CD4-positive, alpha-beta T cell (primary cell): ENCODE measurements around the gene TP53TG3. TPM values are rescaled to one million over a fixed set of nuclear protein-coding genes. Genes with fewer than 3 reads are reported as not detected.
"Not testable (repeated sequence)": the region's sequence is repeated elsewhere in the genome, so short reads cannot be mapped to it uniquely, and the experiment has no call there.

Source experiments
- ATAC-seq: fragments of 200-7000 bp; cut with Tn5 transposase; one replicate; pipeline ENCODE4 v1.10.0; 2022; ENCODE audit warnings: mild to moderate bottlenecking; ENCODE audit not compliant: poor library complexity
- CTCF ChIA-PET: fragments of 350-600 bp; sonication (Branson Sonifier 250); formaldehyde crosslinking; loops from one replicate; lab custom pipeline; 2021; ENCODE audit warnings: antibody characterized with exemption, inconsistent platforms; lab: Charles Lee
- POLR2A ChIA-PET: fragments of 350-600 bp; sonication (Branson Sonifier 250); formaldehyde crosslinking; loops from one replicate; lab custom pipeline; 2021; ENCODE audit warnings: antibody characterized with exemption, inconsistent platforms; lab: Charles Lee
- DNase-seq, 14 experiments: peaks; one replicate each; pipeline ENCODE4 v3.0.0-alpha.2; 2013 to 2020; ENCODE audit warnings: mixed read lengths in 2 of 14
- H3K27ac ChIP-seq, 2 donors: one replicate each; pipeline versions ENCODE4 v1.5.1 to v1.7.0; 2013; ENCODE audit warnings: low read length in 2 of 2, low read depth in 1 of 2, mild to moderate bottlenecking in 1 of 2
- H3K27me3 ChIP-seq, 2 experiments: 1 replicate in 1 of 2; 2 replicates in 1 of 2; pipeline versions ENCODE4 v1.6.1 to v1.7.0; 2013; ENCODE audit warnings: low read length in 2 of 2, control low read depth in 1 of 2, mild to moderate bottlenecking in 1 of 2, moderate library complexity in 1 of 2; ENCODE audit not compliant: insufficient read depth in 2 of 2, control insufficient read depth in 1 of 2
- H3K36me3 ChIP-seq: one replicate; pipeline ENCODE4 v1.6.1; 2013; ENCODE audit warnings: low read length, control low read depth; ENCODE audit not compliant: insufficient read depth
- H3K4me1 ChIP-seq: one replicate; pipeline ENCODE4 v1.6.1; 2013; ENCODE audit warnings: low read length, control low read depth; ENCODE audit not compliant: insufficient read depth
- H3K4me3 ChIP-seq: one replicate; pipeline ENCODE4 v1.5.1; 2013; ENCODE audit warnings: mild to moderate bottlenecking, low read length, moderate library complexity
- H3K9me3 ChIP-seq, 2 experiments: 1 replicate in 1 of 2; 2 replicates in 1 of 2; pipeline versions ENCODE4 v1.6.1 to v1.7.0; 2013; ENCODE audit warnings: low read length in 2 of 2, mild to moderate bottlenecking in 2 of 2, control low read depth in 1 of 2, moderate library complexity in 1 of 2; ENCODE audit not compliant: control insufficient read depth in 1 of 2, insufficient read depth in 1 of 2
- H3K27ac Mint-ChIP-seq: one replicate; pipeline ENCODE4 v1.8.0; 2020; ENCODE audit warnings: mixed read lengths
- H3K27me3 Mint-ChIP-seq: one replicate; pipeline ENCODE4 v1.8.0; 2021; ENCODE audit warnings: mixed read lengths
- H3K36me3 Mint-ChIP-seq: one replicate; pipeline ENCODE4 v1.8.0; 2021; ENCODE audit warnings: low read depth, mixed read lengths
- H3K4me1 Mint-ChIP-seq: one replicate; pipeline ENCODE4 v1.8.0; 2021; ENCODE audit warnings: low read depth, mixed read lengths
- H3K4me3 Mint-ChIP-seq: one replicate; pipeline ENCODE4 v1.8.0; 2020; ENCODE audit warnings: mild to moderate bottlenecking, mixed read lengths
- H3K9me3 Mint-ChIP-seq: one replicate; pipeline ENCODE4 v1.8.0; 2020; ENCODE audit warnings: mixed read lengths
- intact Hi-C, 2 experiments: fragments of 100-400 bp; cut with DNase I in 1 of 2; cut with micrococcal nuclease in 1 of 2; formaldehyde crosslinking; loops; one replicate each; pipeline versions ENCODE4 v1.15.1 to v1.9.0; 2023 to 2025; cut with DNase I, micrococcal nuclease
- total RNA-seq, 174 experiments: library from RNA in 2 of 174; stranded (reverse) in 2 of 174; gene quantifications; one replicate each; pipeline ENCODE4 v1.2.3 and lab custom pipeline; 2021 to 2026

Gene TP53TG3
- total RNA-seq, 2 experiments from 2014 or later: not detected

- H3K36me3 Mint-ChIP-seq, H3K4me1 ChIP-seq, H3K9me3 ChIP-seq, CTCF ChIA-PET, intact Hi-C loops, H3K4me3 ChIP-seq, H3K27me3 ChIP-seq, H3K4me1 Mint-ChIP-seq, POLR2A ChIA-PET, DNase-seq, H3K36me3 ChIP-seq, ATAC-seq, H3K27me3 Mint-ChIP-seq, H3K9me3 Mint-ChIP-seq, H3K27ac Mint-ChIP-seq, H3K27ac ChIP-seq, H3K4me3 Mint-ChIP-seq: not testable (repeated sequence)
These were observed 38.4 kb downstream of the TP53TG3 start for GRCh38 chr16:32637614-32638013.

- H3K27me3 Mint-ChIP-seq, H3K27ac ChIP-seq, H3K4me1 ChIP-seq, ATAC-seq, H3K4me1 Mint-ChIP-seq, intact Hi-C loops, H3K9me3 ChIP-seq, H3K27ac Mint-ChIP-seq, H3K4me3 Mint-ChIP-seq, CTCF ChIA-PET, DNase-seq, H3K4me3 ChIP-seq, POLR2A ChIA-PET, H3K9me3 Mint-ChIP-seq, H3K36me3 ChIP-seq, H3K27me3 ChIP-seq, H3K36me3 Mint-ChIP-seq: not testable (repeated sequence)
These were observed 43.9 kb downstream of the TP53TG3 start for GRCh38 chr16:32632096-32632495.
